ENCODE measurements around the gene TMEM272. TPM values are rescaled to one million over a fixed set of nuclear protein-coding genes. Genes with fewer than 3 reads are reported as not detected.

TMEM272 gene
- total RNA-seq, 3 donors from 2014 or later = under 0.01 to 0.16 TPM; not detected in 1

- no peaks in the 10 kb centered on the region for H3K27me3 ChIP-seq
- no peak for DNase-seq (ENCODE audit: low spot score in 2 of 2)
- intact Hi-C loops (cut with DNase I; ENCODE audit: low total_unique reads) = no loop called here
- no peak overlapping the region for H3K27ac ChIP-seq
- H3K4me1 ChIP-seq = peaks cover 0 to 1% of the 10 kb centered on the region in 2 donors
- no peak overlapping the region for H3K4me3 ChIP-seq
- no peaks in the 10 kb centered on the region for H3K36me3 ChIP-seq
- TF ChIP-seq POLR2AphosphoS5 (IDR thresholded peaks at IDR 0.05) = no peak
- TF ChIP-seq, protein P1, sequence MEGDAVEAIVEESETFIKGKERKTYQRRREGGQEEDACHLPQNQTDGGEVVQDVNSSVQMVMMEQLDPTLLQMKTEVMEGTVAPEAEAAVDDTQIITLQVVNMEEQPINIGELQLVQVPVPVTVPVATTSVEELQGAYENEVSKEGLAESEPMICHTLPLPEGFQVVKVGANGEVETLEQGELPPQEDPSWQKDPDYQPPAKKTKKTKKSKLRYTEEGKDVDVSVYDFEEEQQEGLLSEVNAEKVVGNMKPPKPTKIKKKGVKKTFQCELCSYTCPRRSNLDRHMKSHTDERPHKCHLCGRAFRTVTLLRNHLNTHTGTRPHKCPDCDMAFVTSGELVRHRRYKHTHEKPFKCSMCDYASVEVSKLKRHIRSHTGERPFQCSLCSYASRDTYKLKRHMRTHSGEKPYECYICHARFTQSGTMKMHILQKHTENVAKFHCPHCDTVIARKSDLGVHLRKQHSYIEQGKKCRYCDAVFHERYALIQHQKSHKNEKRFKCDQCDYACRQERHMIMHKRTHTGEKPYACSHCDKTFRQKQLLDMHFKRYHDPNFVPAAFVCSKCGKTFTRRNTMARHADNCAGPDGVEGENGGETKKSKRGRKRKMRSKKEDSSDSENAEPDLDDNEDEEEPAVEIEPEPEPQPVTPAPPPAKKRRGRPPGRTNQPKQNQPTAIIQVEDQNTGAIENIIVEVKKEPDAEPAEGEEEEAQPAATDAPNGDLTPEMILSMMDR (IDR thresholded peaks at IDR 0.05) = no peak
- no peak for TF ChIP-seq POLR2A (IDR thresholded peaks at IDR 0.05)
- no peaks in the 10 kb centered on the region for H3K9me3 ChIP-seq
Observed at GRCh38 chr13:51776179-51776578, 68.8 kb downstream of the TMEM272 start.

DNA sequence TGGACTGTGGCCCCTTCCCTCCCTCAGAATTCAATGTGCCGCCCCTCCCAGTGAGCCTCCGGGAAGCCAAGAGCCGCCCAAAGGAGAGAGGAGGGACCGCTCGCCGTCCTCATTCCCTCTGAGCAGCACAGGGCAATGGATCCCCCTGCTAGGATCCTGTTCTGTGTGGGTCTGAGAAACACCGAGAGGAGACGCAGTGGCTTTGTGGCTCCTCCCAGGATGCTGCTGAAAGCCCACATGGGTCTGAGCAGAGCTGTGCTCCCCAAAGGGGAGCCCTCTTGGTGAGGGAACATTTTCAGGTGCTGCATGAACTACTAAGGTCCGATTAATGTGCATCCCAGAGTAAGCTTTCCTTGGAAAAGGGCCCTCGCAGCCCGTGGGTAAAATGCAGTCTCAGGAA, 71.5 kb downstream of the TMEM272 start:
- peaks cover 0 to 13% of the 10 kb centered on the region in 2 donors for H3K4me1 ChIP-seq
- intact Hi-C loops (cut with DNase I; ENCODE audit: low total_unique reads) = no loop called here
- H3K27ac ChIP-seq = no peak overlapping the region
- TF ChIP-seq, protein P1 (IDR thresholded peaks at IDR 0.05) = no peak
- TF ChIP-seq POLR2AphosphoS5 (IDR thresholded peaks at IDR 0.05) = no peak
- TF ChIP-seq POLR2A (IDR thresholded peaks at IDR 0.05) = no peak
- DNase-seq (ENCODE audit: low spot score in 2 of 2) = no peak
- H3K27me3 ChIP-seq = no peaks in the 10 kb centered on the region
- no peak overlapping the region for H3K4me3 ChIP-seq
- no peaks in the 10 kb centered on the region for H3K36me3 ChIP-seq
- H3K9me3 ChIP-seq = no peaks in the 10 kb centered on the region

DNA sequence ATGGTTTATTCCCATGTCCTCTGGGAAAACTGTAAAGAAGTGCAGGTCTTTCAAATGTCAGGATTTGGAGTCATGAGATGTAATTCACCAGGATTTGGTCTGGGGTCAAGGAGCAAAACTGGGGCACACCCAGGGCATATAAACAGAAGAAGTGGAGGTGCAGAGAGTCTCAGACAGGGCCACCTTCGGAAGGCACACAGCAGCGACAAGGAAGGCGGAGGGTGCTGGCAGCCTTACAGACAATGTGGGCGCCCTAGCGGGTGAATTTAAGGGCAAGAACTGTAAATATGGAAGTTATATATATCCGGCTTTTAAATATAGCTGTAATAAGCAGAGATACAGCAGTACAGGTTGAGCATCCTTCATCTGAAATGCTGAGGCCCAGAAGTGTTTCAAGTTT, 72.2 kb downstream of the TMEM272 start:
- H3K9me3 ChIP-seq = no peaks in the 10 kb centered on the region
- intact Hi-C loops (cut with DNase I; ENCODE audit: low total_unique reads) = no loop called here
- no peaks in the 10 kb centered on the region for H3K27me3 ChIP-seq
- no peak for DNase-seq (ENCODE audit: low spot score in 2 of 2)
- H3K36me3 ChIP-seq = no peaks in the 10 kb centered on the region
- H3K4me1 ChIP-seq = peaks cover 0 to 13% of the 10 kb centered on the region in 2 donors
- TF ChIP-seq POLR2A (IDR thresholded peaks at IDR 0.05) = no peak
- TF ChIP-seq, protein P1 (IDR thresholded peaks at IDR 0.05) = no peak
- TF ChIP-seq POLR2AphosphoS5 (IDR thresholded peaks at IDR 0.05) = no peak
- H3K4me3 ChIP-seq = no peak overlapping the region
- peak overlapping the region; percentile 89 to 97 for H3K27ac ChIP-seq

GRCh38 chr13:51772105-51772455, 72.9 kb downstream of the TMEM272 start:
- no peaks in the 10 kb centered on the region for H3K36me3 ChIP-seq
- H3K4me3 ChIP-seq = no peak overlapping the region
- H3K27ac ChIP-seq = peak overlapping the region; percentile 89 to 97
- intact Hi-C loops (cut with DNase I; ENCODE audit: low total_unique reads) = no loop called here
- TF ChIP-seq POLR2A (IDR thresholded peaks at IDR 0.05) (no peak), POLR2AphosphoS5 (IDR thresholded peaks at IDR 0.05) (no peak)
- TF ChIP-seq, protein P1 (IDR thresholded peaks at IDR 0.05) = no peak
- H3K9me3 ChIP-seq = no peaks in the 10 kb centered on the region
- DNase-seq (ENCODE audit: low spot score in 2 of 2) = no peak
- H3K4me1 ChIP-seq = peaks cover 0 to 13% of the 10 kb centered on the region in 2 donors
- no peaks in the 10 kb centered on the region for H3K27me3 ChIP-seq

GRCh38 chr13:51771418-51772104, 73.4 kb downstream of the TMEM272 start:
- peak overlapping the region; percentile 89 to 97 for H3K27ac ChIP-seq
- no peaks in the 10 kb centered on the region for H3K36me3 ChIP-seq
- no peak for TF ChIP-seq POLR2AphosphoS5 (IDR thresholded peaks at IDR 0.05)
- TF ChIP-seq POLR2A (IDR thresholded peaks at IDR 0.05) = no peak
- TF ChIP-seq, protein P1 (IDR thresholded peaks at IDR 0.05) = no peak
- no peak for DNase-seq (ENCODE audit: low spot score in 2 of 2)
- H3K4me3 ChIP-seq = no peak overlapping the region
- intact Hi-C loops (cut with DNase I; ENCODE audit: low total_unique reads) = no loop called here
- peaks cover 0 to 13% of the 10 kb centered on the region in 2 donors for H3K4me1 ChIP-seq
- no peaks in the 10 kb centered on the region for H3K27me3 ChIP-seq
- H3K9me3 ChIP-seq = no peaks in the 10 kb centered on the region

Measured in breast epithelium (tissue), 4 donors.